OCI-LY1 (cell line): ENCODE measurements around the gene ZC3H18.

Source experiments
- H2AFZ ChIP-seq: fragments of 200-600 bp; sonication (generic), shearing (Covaris generic); 2 replicates; pipeline ENCODE4 v1.6.0; 2014; ENCODE audit warnings: antibody characterized with exemption, mild to moderate bottlenecking, low read length
- H3F3A ChIP-seq: fragments of 200-600 bp; sonication (generic), shearing (Covaris generic); 2 replicates; pipeline ENCODE4 v1.6.0; 2014; ENCODE audit warnings: mild to moderate bottlenecking, antibody characterized with exemption, low read length, moderate library complexity; ENCODE audit not compliant: insufficient read depth
- H3K27ac ChIP-seq: fragments of 200-600 bp; sonication (generic); 2 replicates; pipeline ENCODE4 v1.5.1; 2014; ENCODE audit warnings: low read length, mixed run types, mild to moderate bottlenecking, low read depth; ENCODE audit not compliant: poor library complexity, severe bottlenecking
- H3K27me3 ChIP-seq: fragments of 200-600 bp; sonication (generic); 2 replicates; pipeline ENCODE4 v1.6.0; 2014; ENCODE audit warnings: antibody characterized with exemption, mild to moderate bottlenecking, low read length, moderate library complexity; ENCODE audit not compliant: insufficient read depth
- H3K36me3 ChIP-seq: fragments of 200-600 bp; sonication (generic); 2 replicates; pipeline ENCODE4 v1.6.1; 2014; ENCODE audit warnings: mild to moderate bottlenecking, antibody characterized with exemption, low read length, moderate library complexity, mixed read lengths; ENCODE audit not compliant: insufficient read depth
- H3K4me1 ChIP-seq: fragments of 200-600 bp; sonication (generic); 2 replicates; pipeline ENCODE4 v1.5.1; 2014; ENCODE audit warnings: mild to moderate bottlenecking, low read length, moderate library complexity; ENCODE audit not compliant: insufficient read depth, severe bottlenecking
- H3K4me2 ChIP-seq: fragments of 200-600 bp; sonication (generic), shearing (Covaris generic); 2 replicates; pipeline ENCODE4 v1.6.1; 2014; ENCODE audit warnings: low read length
- H3K4me3 ChIP-seq: fragments of 200-600 bp; sonication (generic); 2 replicates; pipeline ENCODE4 v1.5.1; 2014; ENCODE audit warnings: low read length, low read depth, mild to moderate bottlenecking, mixed read lengths; ENCODE audit not compliant: poor library complexity, severe bottlenecking
- H3K79me2 ChIP-seq: fragments of 200-600 bp; shearing (Covaris generic); 2 replicates; pipeline ENCODE4 v1.6.1; 2016; ENCODE audit warnings: mixed run types, low read length, mixed read lengths; ENCODE audit not compliant: insufficient read depth
- H3K9ac ChIP-seq: fragments of 200-600 bp; sonication (generic), shearing (Covaris generic); 2 replicates; pipeline ENCODE4 v1.6.1; 2014; ENCODE audit warnings: mild to moderate bottlenecking, low read length, mixed read lengths
- H3K9me2 ChIP-seq: fragments of 200-600 bp; sonication (generic), shearing (Covaris generic); 2 replicates; pipeline ENCODE4 v1.6.1; 2014; ENCODE audit warnings: low read depth, mild to moderate bottlenecking, low read length, mixed read lengths
- H3K9me3 ChIP-seq: fragments of 200-600 bp; shearing (Covaris generic); 2 replicates; pipeline ENCODE4 v1.6.1; 2014; ENCODE audit warnings: low read length, mixed read lengths
- H4K20me1 ChIP-seq: fragments of 200-600 bp; sonication (generic), shearing (Covaris generic); 2 replicates; pipeline ENCODE4 v1.6.0; 2016; ENCODE audit warnings: mild to moderate bottlenecking, low read length; ENCODE audit not compliant: insufficient read depth
- EZH2 ChIP-seq: fragments of 200-600 bp; sonication (generic), shearing (Covaris generic); IDR thresholded peaks from 2 replicates; pipeline ENCODE4 v1.8.0; 2017; ENCODE audit warnings: borderline replicate concordance, mixed run types, mild to moderate bottlenecking, antibody characterized with exemption, low read length, moderate library complexity, mixed read lengths
- TF ChIP-seq, protein P1 (sequence below): fragments of 200-600 bp; sonication (generic), shearing (Covaris generic); IDR thresholded peaks from 2 replicates; pipeline ENCODE4 v1.5.1; 2017; ENCODE audit warnings: mild to moderate bottlenecking, antibody characterized with exemption, low read length, moderate library complexity, mixed read lengths

The ZC3H18 gene

DNA sequence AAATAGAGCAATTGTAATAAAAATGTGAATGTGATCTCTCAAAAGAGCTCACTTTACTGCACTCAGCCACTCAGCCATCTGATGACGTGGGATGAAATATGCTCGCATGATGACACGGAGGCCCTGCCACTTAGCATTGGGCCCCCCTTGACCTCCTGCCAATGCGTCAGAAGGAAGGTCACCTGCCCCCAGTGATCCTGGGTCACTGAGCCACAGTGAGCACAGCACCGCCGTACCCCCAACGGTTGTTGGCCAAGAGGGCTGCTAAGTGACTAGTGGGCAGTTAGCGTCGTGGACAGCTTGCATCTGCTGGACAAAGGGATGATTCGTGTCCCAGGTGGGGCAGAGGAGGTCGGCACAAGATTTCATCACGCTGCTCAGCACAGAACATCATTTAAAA is 22.9 kb downstream of the ZC3H18 start:
- Histone ChIP-seq H2AFZ (no peak overlapping the region), H3K4me3 (no peak overlapping the region), H3K79me2 (0 out of 2 replicates have a peak, but pooled peaks cover 6% of the 10 kb centered on the region), H3K4me2 (no peak overlapping the region), H3K4me1 (no peaks in the 10 kb centered on the region), H3F3A (no peaks in the 10 kb centered on the region), H3K9ac (no peak overlapping the region), H3K9me3 (no peaks in the 10 kb centered on the region), H3K27me3 (no peaks in the 10 kb centered on the region), H3K27ac (no peak overlapping the region), H3K36me3 (peaks cover 71% of the 10 kb centered on the region), H4K20me1 (no peaks in the 10 kb centered on the region), H3K9me2 (no peaks in the 10 kb centered on the region)
- TF ChIP-seq EZH2, result no peak
- TF ChIP-seq, protein P1, sequence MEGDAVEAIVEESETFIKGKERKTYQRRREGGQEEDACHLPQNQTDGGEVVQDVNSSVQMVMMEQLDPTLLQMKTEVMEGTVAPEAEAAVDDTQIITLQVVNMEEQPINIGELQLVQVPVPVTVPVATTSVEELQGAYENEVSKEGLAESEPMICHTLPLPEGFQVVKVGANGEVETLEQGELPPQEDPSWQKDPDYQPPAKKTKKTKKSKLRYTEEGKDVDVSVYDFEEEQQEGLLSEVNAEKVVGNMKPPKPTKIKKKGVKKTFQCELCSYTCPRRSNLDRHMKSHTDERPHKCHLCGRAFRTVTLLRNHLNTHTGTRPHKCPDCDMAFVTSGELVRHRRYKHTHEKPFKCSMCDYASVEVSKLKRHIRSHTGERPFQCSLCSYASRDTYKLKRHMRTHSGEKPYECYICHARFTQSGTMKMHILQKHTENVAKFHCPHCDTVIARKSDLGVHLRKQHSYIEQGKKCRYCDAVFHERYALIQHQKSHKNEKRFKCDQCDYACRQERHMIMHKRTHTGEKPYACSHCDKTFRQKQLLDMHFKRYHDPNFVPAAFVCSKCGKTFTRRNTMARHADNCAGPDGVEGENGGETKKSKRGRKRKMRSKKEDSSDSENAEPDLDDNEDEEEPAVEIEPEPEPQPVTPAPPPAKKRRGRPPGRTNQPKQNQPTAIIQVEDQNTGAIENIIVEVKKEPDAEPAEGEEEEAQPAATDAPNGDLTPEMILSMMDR, result no peak

GRCh38 chr16:88593489-88593888 is 23.3 kb downstream of the ZC3H18 start:
- no peaks in the 10 kb centered on the region for H3K4me1 ChIP-seq
- H3K4me2 ChIP-seq, result no peak overlapping the region
- 0 out of 2 replicates have a peak, but pooled peaks cover 6% of the 10 kb centered on the region for H3K79me2 ChIP-seq
- H3K36me3 ChIP-seq, result peaks cover 71% of the 10 kb centered on the region
- H3K4me3 ChIP-seq, result no peak overlapping the region
- no peaks in the 10 kb centered on the region for H3F3A ChIP-seq
- no peaks in the 10 kb centered on the region for H3K9me3 ChIP-seq
- TF ChIP-seq, protein P1, result no peak
- no peak for TF ChIP-seq EZH2
- no peak overlapping the region for H3K27ac ChIP-seq
- H3K9ac ChIP-seq, result no peak overlapping the region
- H3K27me3 ChIP-seq, result no peaks in the 10 kb centered on the region
- no peaks in the 10 kb centered on the region for H3K9me2 ChIP-seq
- H4K20me1 ChIP-seq, result no peaks in the 10 kb centered on the region
- H2AFZ ChIP-seq, result no peak overlapping the region

DNA sequence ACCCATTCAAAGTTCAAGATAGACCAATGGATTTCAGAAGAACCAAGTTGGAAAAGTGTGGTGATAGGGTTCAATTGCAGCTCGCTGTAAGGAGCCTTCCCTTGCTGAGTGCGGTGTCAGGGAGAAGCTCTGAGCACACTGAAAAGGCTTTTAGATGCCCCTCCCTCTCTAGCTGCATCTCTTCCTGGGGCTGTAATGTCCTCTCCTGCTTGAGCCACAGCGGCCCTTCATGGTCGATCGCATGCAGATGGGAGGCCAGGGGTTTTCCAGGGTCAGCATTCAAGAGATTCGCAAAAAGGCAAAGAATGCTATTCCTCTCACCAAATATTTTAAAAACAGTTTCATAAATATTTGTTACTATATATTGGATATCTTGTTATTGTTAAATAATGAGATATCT is 23.7 kb downstream of the ZC3H18 start:
- no peak overlapping the region for H3K9ac ChIP-seq

More for the DNA sequence above, 23.7 kb downstream of the ZC3H18 start:
- H3K9me3 ChIP-seq, result no peaks in the 10 kb centered on the region
- no peak overlapping the region for H3K27ac ChIP-seq
- H3K27me3 ChIP-seq, result no peaks in the 10 kb centered on the region
- no peaks in the 10 kb centered on the region for H4K20me1 ChIP-seq
- no peak overlapping the region for H2AFZ ChIP-seq
- H3K4me3 ChIP-seq, result no peak overlapping the region
- no peaks in the 10 kb centered on the region for H3F3A ChIP-seq
- TF ChIP-seq, protein P1, result no peak
- TF ChIP-seq EZH2, result no peak
- H3K9me2 ChIP-seq, result no peaks in the 10 kb centered on the region
- no peak overlapping the region for H3K4me2 ChIP-seq
- no peaks in the 10 kb centered on the region for H3K4me1 ChIP-seq
- H3K36me3 ChIP-seq, result peaks cover 70% of the 10 kb centered on the region
- 0 out of 2 replicates have a peak, but pooled peaks cover 6% of the 10 kb centered on the region for H3K79me2 ChIP-seq
